GM18861 (cell line): ENCODE measurements around the gene BABAM2.
"Not testable (repeated sequence)": the region's sequence is repeated elsewhere in the genome, so short reads cannot be mapped to it uniquely, and the experiment has no call there.

Experiments used
- ATAC-seq: cut with Tn5 transposase; IDR thresholded peaks from one replicate; pipeline ENCODE4 v1.9.1; 2021; ENCODE audit not compliant: unreplicated experiment

The BABAM2 gene

DNA sequence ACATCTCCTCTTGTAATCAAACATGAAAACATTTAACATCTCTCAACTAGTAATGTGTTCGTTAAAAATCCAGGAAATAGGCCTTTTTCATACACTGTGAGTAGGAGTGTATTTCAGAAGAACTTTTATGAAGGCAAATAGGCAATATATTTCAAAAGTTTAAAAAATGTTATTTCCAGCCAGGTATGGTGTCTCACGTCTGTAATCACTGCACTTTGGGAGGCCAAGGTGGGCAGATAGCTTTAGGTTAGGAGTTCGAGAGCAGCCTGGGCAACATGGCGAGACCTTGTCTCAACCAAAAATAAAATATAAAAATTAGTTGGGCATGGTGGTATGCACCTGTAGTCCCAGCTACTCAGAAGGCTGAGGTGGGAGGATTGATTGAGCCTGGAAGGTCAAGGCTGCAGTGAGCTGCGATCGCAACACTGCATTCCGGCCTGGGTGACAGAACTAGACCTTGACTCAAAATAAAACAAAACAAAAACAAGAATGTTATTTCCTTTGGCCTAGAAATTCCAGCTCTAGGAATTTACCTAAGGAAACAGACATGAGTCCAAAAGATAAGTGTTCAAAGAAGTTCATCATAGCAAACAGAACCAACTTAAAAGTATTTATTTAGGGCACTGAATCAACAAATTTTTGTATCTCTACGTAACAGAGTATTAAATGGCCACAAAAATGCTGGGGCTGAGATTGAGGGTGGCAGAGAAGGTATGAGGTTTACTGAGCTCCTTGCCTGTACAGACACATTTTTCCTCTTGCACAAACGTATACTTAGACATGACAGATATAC lies 15.2 kb upstream of the BABAM2 start:
- ATAC-seq = no peak

GRCh38 chr2:27878825-27879224 lies 11.7 kb upstream of the BABAM2 start:
- no peak for ATAC-seq

DNA sequence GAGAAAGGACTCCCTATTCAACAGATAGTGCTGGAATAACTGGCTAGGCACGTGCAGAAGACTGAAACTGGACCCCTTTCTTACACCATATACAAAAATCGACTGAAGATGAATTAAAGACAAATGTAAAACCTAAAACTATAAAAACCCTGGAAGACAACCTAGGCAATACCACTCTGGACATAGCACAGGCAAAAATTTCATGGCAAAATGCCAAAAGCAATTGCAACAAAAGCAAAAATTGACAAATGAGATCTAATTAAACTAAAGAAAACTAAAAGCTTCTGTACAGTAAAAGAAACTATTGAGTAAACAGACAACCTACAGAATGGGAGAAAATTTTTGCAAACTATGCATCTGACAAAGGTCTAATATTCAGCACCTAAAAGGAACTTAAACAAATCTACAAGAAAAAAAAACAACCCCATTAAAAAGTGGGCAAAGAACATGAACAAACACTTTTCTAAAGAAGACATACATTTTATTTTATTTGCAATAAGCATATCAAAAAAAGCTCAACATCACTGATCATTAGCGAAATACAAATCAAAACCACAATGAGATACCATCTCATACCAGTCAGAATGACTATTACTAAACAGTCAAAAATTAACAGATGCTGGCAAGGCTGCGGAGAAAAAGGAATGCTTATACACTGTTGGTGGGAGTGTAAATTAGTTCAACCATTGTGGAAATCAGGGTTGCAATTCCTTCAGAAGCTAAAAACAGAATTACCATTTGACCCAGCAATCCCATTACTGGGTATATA lies 8.5 kb upstream of the BABAM2 start:
- not testable (repeated sequence) for ATAC-seq

GRCh38 chr2:27882584-27882922 lies 8.0 kb upstream of the BABAM2 start:
- not testable (repeated sequence) for ATAC-seq

DNA sequence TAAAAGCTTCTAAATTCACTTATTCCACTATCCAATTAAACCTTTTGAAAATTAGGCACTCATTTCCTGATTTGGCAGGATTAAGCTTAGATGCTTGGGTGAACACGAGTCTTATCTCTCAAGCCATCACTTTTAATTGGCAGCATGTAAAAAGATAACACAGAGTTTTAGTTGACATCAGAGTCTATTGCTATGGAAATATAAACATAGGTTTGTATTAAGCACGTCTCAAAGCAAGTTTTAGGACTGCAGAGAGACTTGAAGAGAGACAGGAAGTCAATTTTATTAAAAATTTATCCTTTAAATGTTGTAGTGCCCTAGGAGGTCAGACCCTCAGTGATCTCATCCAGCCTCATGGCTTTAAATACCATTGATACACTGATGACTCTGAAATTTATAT lies 5.9 kb upstream of the BABAM2 start:
- no peak for ATAC-seq

DNA sequence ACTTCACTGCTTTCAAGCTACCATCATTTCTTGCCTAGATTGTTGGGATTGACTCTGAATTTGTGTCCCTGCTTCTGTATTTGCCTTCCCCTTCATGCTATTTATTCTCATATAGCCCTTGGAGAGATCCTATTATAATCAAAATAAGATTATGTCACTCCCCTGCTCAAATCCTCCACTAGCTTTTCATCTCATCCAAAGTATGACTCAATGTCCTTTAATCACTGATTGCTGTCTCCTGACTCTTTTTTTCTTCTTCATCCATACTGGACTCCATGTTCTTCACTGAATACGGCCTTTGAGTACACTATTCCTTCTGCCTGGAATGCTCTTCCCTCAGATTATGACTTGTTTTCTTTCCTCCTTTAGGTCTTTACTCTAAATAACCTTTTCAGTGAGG lies 5.3 kb upstream of the BABAM2 start:
- ATAC-seq = no peak

GRCh38 chr2:27885661-27886060 lies 4.9 kb upstream of the BABAM2 start:
- ATAC-seq = no peak

DNA sequence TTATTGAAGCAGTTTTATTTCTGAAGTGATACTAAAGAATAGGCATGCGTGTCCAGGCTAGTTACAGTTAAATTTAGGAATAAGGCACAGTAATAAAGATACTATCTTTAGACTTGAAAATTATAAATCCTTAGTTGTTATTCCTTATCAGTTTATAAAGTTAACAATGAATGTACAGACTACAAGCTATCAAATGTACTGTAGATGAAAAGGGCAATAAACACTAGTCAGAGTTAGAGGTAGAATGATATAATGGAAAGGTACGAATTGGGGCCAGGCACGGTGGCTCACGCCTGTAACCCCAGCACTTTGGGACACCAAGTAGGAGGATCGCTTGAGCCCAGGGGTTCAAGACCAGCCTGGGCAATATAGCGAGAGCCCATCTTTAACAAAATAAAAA lies 4.2 kb upstream of the BABAM2 start:
- no peak for ATAC-seq

DNA sequence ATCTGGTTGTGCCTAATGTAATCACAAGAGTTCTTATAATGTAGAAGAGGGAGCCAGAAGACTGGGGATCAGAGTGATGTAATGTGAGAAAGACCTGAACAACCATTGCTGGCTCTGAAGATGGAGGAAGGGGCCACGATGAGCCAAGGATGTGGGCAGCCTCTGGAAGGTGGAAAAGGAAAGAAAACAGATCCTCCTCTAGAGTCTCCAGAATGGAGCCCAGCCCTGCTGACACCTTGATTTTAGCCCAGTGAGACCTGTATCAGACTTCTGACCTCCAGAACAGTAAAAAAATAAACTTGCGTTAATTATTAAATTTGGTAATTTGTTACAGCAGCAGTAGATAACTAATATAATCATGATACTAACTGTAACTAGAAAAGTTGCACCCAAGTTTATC lies 3.4 kb upstream of the BABAM2 start:
- no peak for ATAC-seq

DNA sequence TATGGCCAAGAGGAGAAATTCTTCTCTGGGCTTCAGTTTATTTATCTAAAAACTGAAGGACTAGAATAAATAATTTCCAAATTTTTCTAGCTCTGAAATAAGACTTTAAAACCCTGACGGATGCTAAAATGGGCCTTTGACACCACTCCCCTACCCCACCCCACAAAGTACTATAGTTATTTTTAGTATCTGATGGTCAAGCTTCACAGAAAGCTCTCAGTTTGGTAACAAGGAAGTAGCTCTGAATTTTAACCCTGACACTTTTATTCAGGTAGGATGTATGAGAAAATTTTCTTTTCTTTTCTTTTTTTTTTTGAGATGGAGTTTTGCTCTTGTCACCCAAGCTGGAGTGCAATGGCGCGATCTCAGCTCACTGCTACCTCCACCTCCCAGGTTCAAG lies 2.7 kb upstream of the BABAM2 start:
- ATAC-seq = no peak

DNA sequence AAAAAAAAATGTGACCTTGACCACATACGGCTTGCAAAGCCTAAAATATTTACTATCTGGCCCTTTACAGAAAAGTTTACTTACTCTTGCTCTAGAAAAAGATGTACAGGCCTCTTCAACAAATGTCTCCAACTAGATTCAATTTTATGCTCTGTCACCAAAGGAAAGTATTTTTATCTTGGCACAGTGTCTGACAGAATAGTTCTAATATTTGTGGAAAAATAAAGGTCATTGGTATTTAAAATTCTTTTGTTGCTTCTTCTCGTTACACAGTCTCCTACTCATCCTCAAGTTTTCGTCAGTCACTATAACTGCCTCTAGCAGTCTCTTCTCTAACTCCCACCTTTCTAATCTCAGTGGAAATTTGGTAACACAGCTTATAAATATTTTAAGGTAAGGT lies 1.7 kb upstream of the BABAM2 start:
- ATAC-seq = no peak

- no peak for ATAC-seq
Measured at GRCh38 chr2:27889774-27890145, 769 bp upstream of the BABAM2 start.

DNA sequence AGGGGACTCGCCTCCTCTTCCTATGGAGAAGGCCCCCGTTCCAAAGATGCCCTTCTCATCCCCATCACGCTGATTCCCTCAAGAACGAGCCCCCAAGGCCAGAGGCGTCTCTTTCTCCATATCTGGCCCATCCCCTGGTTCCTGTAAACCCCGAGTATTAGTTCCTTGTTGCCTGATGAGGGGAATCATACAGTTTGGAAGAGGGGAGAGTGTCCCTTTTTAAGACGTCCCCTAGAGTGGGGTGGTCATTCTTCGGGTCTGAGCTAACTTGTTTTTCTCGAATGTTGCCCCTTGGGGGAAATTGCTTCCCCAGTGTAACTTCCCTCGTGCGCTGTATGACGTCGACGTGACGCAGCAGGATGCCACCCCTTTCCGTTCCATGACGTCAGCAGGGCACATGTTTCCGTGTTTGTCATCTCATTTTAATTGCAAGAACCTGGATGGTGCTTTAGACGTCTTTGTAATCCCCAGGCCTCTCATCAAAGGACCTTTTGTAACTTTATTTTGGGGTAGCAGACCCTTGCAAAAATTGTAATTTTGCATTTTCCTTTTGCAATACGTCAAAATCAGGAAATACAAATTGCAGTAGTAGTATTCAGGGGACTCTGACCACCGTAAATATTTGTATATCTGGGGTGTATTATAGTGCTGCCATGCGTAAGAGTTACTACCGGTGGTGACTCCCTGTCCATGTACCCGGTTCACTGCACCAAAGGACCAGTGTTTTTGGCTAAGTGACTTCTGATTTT lies 569 bp downstream of the BABAM2 start:
- no peak for ATAC-seq

DNA sequence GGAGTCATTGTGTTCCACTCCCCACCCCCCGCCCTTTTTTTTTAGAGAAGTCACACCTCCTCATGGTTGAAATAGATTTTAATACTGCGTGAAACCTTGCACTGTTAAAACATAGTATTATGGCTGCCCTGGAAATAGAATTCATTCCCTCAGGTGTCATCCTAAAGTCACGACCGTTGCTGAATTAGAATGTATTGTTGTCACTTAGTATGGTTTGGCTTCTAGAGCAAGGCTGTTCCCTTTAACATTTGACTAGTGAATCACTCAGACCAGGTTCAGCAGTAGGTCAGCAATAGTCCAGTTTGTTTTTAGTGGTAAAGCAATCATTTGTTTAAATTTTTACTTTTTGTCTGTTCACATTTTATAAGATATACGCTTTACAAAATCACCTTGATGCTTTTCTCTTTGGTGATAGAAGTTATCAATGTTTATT lies 1.2 kb downstream of the BABAM2 start:
- no peak for ATAC-seq

GRCh38 chr2:27893006-27893405 lies 2.5 kb downstream of the BABAM2 start:
- no peak for ATAC-seq

DNA sequence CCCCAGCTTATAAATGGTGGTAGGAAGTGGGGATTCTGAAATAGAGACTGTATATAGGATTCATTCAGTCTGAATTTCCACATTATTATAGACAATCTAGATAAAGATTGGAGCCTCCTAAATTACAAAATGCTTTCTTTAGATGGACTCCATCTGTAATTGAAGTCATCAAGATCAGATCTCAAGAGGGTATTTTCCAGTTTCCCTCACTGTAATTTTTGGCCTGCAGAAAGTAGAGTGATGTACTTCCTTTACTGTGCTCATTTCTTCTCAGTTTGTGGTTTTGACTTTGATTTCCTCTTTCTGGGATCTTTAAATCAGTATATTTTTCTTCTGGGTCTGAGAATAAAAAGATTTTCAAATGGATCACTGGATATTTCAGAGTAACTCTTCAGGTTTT lies 7.2 kb downstream of the BABAM2 start:
- ATAC-seq = no peak

GRCh38 chr2:27901234-27901633 lies 10.7 kb downstream of the BABAM2 start:
- no peak for ATAC-seq

GRCh38 chr2:27902098-27902497 lies 11.6 kb downstream of the BABAM2 start:
- ATAC-seq = no peak

DNA sequence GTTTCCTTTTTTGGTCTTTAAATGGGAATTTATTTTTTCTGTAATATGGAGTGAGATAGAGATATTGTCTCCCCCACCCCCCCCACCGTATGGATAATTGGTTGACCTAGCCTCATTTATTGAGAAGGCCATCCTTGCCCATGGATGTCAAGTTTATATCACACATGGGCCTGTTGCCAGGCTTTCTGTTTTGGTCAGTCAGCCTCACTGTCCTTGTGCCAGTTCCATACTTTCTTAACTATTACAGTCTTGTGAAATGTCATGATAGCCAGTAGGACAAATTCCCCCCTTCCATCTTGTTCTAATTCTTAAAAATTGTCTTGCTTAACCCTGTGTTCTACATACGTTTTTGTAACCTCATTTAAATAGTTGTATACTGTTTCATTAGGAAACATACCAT lies 12.5 kb downstream of the BABAM2 start:
- no peak for ATAC-seq

- no peak for ATAC-seq
Measured at GRCh38 chr2:27903649-27904404, 13.3 kb downstream of the BABAM2 start.

DNA sequence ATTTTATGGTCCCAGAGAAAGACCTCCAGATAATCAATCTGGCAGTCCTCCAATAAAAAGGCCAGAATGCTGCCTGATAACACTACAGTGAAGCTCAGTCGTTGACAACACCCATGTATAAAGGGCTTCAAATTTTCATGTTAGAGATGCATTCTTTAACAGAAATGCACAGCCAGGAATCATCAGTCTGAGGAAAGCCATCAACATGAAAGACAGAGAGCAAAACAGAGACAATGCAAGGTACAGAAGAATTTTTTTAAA lies 13.8 kb downstream of the BABAM2 start:
- ATAC-seq = no peak
